ENCODE results near the gene ARSD. TPM values are rescaled to one million over a fixed set of nuclear protein-coding genes. Genes with fewer than 3 reads are reported as not detected.

The ARSD gene
- total RNA-seq, 2 donors from 2014 or later: 1.2 to 1.7 TPM

- H3K27ac Mint-ChIP-seq: no peak overlapping the region
- no peaks in the 10 kb centered on the region for H3K36me3 Mint-ChIP-seq
Observed at GRCh38 chrX:2879670-2880069, 49.5 kb downstream of the ARSD start.

GRCh38 chrX:2878563-2878962, 50.6 kb downstream of the ARSD start:
- Mint-ChIP-seq H3K27ac (no peak overlapping the region), H3K9me3 (no peaks in the 10 kb centered on the region), H3K36me3 (no peaks in the 10 kb centered on the region)
- DNase-seq (ENCODE audit: low spot score in 2 of 2) (no peak), ATAC-seq (no peak)

More at GRCh38 chrX:2879670-2880069, 49.5 kb downstream of the ARSD start:
- DNase-seq (ENCODE audit: low spot score in 2 of 2) (no peak), ATAC-seq (no peak)
- H3K9me3 Mint-ChIP-seq: no peaks in the 10 kb centered on the region

- Mint-ChIP-seq H3K36me3 (no peaks in the 10 kb centered on the region), H3K27ac (no peak overlapping the region), H3K9me3 (no peaks in the 10 kb centered on the region)
- ATAC-seq (no peak), DNase-seq (ENCODE audit: low spot score in 2 of 2) (no peak)
Observed at GRCh38 chrX:2875798-2876399, 53.2 kb downstream of the ARSD start.

GRCh38 chrX:2875136-2875481, 54.0 kb downstream of the ARSD start:
- Mint-ChIP-seq H3K36me3 (no peaks in the 10 kb centered on the region), H3K27ac (no peak overlapping the region), H3K9me3 (no peaks in the 10 kb centered on the region)
- ATAC-seq: no peak
- no peak for DNase-seq (ENCODE audit: low spot score in 2 of 2)

- Mint-ChIP-seq H3K9me3 (no peaks in the 10 kb centered on the region), H3K36me3 (no peaks in the 10 kb centered on the region), H3K27ac (no peak overlapping the region)
- no peak for DNase-seq (ENCODE audit: low spot score in 2 of 2)
- ATAC-seq: no peak
Observed at GRCh38 chrX:2874222-2875135, 54.7 kb downstream of the ARSD start.

- DNase-seq (ENCODE audit: low spot score in 2 of 2) (no peak), ATAC-seq (no peak)
- H3K36me3 Mint-ChIP-seq: no peaks in the 10 kb centered on the region
- H3K9me3 Mint-ChIP-seq: no peaks in the 10 kb centered on the region
- H3K27ac Mint-ChIP-seq: no peak overlapping the region
Observed at GRCh38 chrX:2872671-2873277, 56.4 kb downstream of the ARSD start.

- ATAC-seq: no peak
Observed at GRCh38 chrX:2871831-2872230, 57.3 kb downstream of the ARSD start.

GRCh38 chrX:2870650-2871049, 58.5 kb downstream of the ARSD start:
- DNase-seq (ENCODE audit: low spot score in 2 of 2) (no peak), ATAC-seq (no peak)
- H3K9me3 Mint-ChIP-seq: no peaks in the 10 kb centered on the region
- no peaks in the 10 kb centered on the region for H3K36me3 Mint-ChIP-seq
- no peak overlapping the region for H3K27ac Mint-ChIP-seq

More at GRCh38 chrX:2871831-2872230, 57.3 kb downstream of the ARSD start:
- no peaks in the 10 kb centered on the region for H3K36me3 Mint-ChIP-seq
- no peak for DNase-seq (ENCODE audit: low spot score in 2 of 2)
- H3K9me3 Mint-ChIP-seq: no peaks in the 10 kb centered on the region
- no peak overlapping the region for H3K27ac Mint-ChIP-seq

GRCh38 chrX:2867206-2867605, 61.9 kb downstream of the ARSD start:
- DNase-seq (ENCODE audit: low spot score in 2 of 2) (no peak), ATAC-seq (no peak)
- Mint-ChIP-seq H3K27ac (no peak overlapping the region), H3K9me3 (no peaks in the 10 kb centered on the region), H3K36me3 (no peaks in the 10 kb centered on the region)

- ATAC-seq (no peak), DNase-seq (ENCODE audit: low spot score in 2 of 2) (no peak)
- Mint-ChIP-seq H3K36me3 (no peaks in the 10 kb centered on the region), H3K9me3 (no peaks in the 10 kb centered on the region), H3K27ac (no peak overlapping the region)
Observed at GRCh38 chrX:2863646-2864045, 65.5 kb downstream of the ARSD start.

GRCh38 chrX:2862404-2862803, 66.7 kb downstream of the ARSD start:
- ATAC-seq (no peak), DNase-seq (ENCODE audit: low spot score in 2 of 2) (no peak)
- Mint-ChIP-seq H3K27ac (no peak overlapping the region), H3K9me3 (no peaks in the 10 kb centered on the region), H3K36me3 (no peaks in the 10 kb centered on the region)

GRCh38 chrX:2859197-2859797, 69.8 kb downstream of the ARSD start:
- DNase-seq (ENCODE audit: low spot score in 2 of 2) (no peak), ATAC-seq (no peak)
- Mint-ChIP-seq H3K27ac (no peak overlapping the region), H3K36me3 (no peaks in the 10 kb centered on the region), H3K9me3 (no peaks in the 10 kb centered on the region)

- ATAC-seq (no peak), DNase-seq (ENCODE audit: low spot score in 2 of 2) (no peak)
- H3K27ac Mint-ChIP-seq: no peak overlapping the region
- no peaks in the 10 kb centered on the region for H3K36me3 Mint-ChIP-seq
- no peaks in the 10 kb centered on the region for H3K9me3 Mint-ChIP-seq
Observed at GRCh38 chrX:2857566-2857965, 71.6 kb downstream of the ARSD start.

GRCh38 chrX:2855761-2856160, 73.4 kb downstream of the ARSD start:
- H3K9me3 Mint-ChIP-seq: no peaks in the 10 kb centered on the region
- DNase-seq (ENCODE audit: low spot score in 2 of 2) (no peak), ATAC-seq (no peak)
- no peak overlapping the region for H3K27ac Mint-ChIP-seq
- H3K36me3 Mint-ChIP-seq: no peaks in the 10 kb centered on the region

GRCh38 chrX:2854918-2855317, 74.2 kb downstream of the ARSD start:
- no peaks in the 10 kb centered on the region for H3K9me3 Mint-ChIP-seq
- DNase-seq (ENCODE audit: low spot score in 2 of 2) (no peak), ATAC-seq (no peak)
- H3K36me3 Mint-ChIP-seq: no peaks in the 10 kb centered on the region
- H3K27ac Mint-ChIP-seq: no peak overlapping the region

Measured in activated naive CD4-positive, alpha-beta T cell treated with anti-CD3 and anti-CD28 coated beads, Interleukin-2, amount 50 U/mL, for 72 hours (primary cell).